ENCODE measurements around the gene BEGAIN.

Gene BEGAIN

GRCh38 chr14:100567009-100567876, 20.0 kb downstream of the BEGAIN start:
- no peak for DNase-seq

- no peak for DNase-seq
These were observed 20.6 kb downstream of the BEGAIN start for GRCh38 chr14:100566586-100566985.

GRCh38 chr14:100566119-100566518, 21.1 kb downstream of the BEGAIN start:
- no peak for DNase-seq

- no peak for DNase-seq
These were observed 21.6 kb downstream of the BEGAIN start for GRCh38 chr14:100565650-100566049.

- no peak for DNase-seq
These were observed 22.7 kb downstream of the BEGAIN start for GRCh38 chr14:100564512-100564911.

GRCh38 chr14:100562751-100563150, 24.5 kb downstream of the BEGAIN start:
- DNase-seq: no peak

- DNase-seq: no peak
These were observed 26.2 kb downstream of the BEGAIN start for GRCh38 chr14:100561005-100561404.

- no peak for DNase-seq
These were observed 26.7 kb downstream of the BEGAIN start for GRCh38 chr14:100560471-100560870.

GRCh38 chr14:100559455-100559854, 27.8 kb downstream of the BEGAIN start:
- DNase-seq: no peak

GRCh38 chr14:100558966-100559365, 28.3 kb downstream of the BEGAIN start:
- DNase-seq: no peak

- no peak for DNase-seq
These were observed 29.0 kb downstream of the BEGAIN start for GRCh38 chr14:100558226-100558625.

- DNase-seq: no peak
These were observed 29.6 kb downstream of the BEGAIN start for GRCh38 chr14:100557658-100558057.

GRCh38 chr14:100556936-100557505, 30.2 kb downstream of the BEGAIN start:
- DNase-seq: no peak

GRCh38 chr14:100556140-100556475, 31.1 kb downstream of the BEGAIN start:
- DNase-seq: no peak

GRCh38 chr14:100555436-100556139, 31.6 kb downstream of the BEGAIN start:
- no peak for DNase-seq

GRCh38 chr14:100554696-100555320, 32.4 kb downstream of the BEGAIN start:
- DNase-seq: no peak

- no peak for DNase-seq
These were observed 33.0 kb downstream of the BEGAIN start for GRCh38 chr14:100554082-100554677.

GRCh38 chr14:100553471-100553870, 33.7 kb downstream of the BEGAIN start:
- DNase-seq: no peak

- DNase-seq: no peak
These were observed 34.6 kb downstream of the BEGAIN start for GRCh38 chr14:100552524-100553125.

- no peak for DNase-seq
These were observed 36.2 kb downstream of the BEGAIN start for GRCh38 chr14:100551056-100551455.

- no peak for DNase-seq
These were observed 37.2 kb downstream of the BEGAIN start for GRCh38 chr14:100549834-100550625.

- no peak for DNase-seq
These were observed 38.3 kb downstream of the BEGAIN start for GRCh38 chr14:100548939-100549338.

All from NK-92 treated with Interleukin-12 subunit alpha and Interleukin-12 subunit beta, amount 100 ng/mL, for 24 hours (cell line).